GM18498 (cell line): Measurements from ENCODE around the gene PHACTR2.
"Not testable (repeated sequence)": the region's sequence is repeated elsewhere in the genome, so short reads cannot be mapped to it uniquely, and the experiment has no call there.

Source experiments
- ATAC-seq: cut with Tn5 transposase; IDR thresholded peaks from one replicate; pipeline ENCODE4 v1.9.1; 2021; ENCODE audit warnings: mild to moderate bottlenecking, moderate library complexity; ENCODE audit not compliant: unreplicated experiment

The PHACTR2 gene

DNA sequence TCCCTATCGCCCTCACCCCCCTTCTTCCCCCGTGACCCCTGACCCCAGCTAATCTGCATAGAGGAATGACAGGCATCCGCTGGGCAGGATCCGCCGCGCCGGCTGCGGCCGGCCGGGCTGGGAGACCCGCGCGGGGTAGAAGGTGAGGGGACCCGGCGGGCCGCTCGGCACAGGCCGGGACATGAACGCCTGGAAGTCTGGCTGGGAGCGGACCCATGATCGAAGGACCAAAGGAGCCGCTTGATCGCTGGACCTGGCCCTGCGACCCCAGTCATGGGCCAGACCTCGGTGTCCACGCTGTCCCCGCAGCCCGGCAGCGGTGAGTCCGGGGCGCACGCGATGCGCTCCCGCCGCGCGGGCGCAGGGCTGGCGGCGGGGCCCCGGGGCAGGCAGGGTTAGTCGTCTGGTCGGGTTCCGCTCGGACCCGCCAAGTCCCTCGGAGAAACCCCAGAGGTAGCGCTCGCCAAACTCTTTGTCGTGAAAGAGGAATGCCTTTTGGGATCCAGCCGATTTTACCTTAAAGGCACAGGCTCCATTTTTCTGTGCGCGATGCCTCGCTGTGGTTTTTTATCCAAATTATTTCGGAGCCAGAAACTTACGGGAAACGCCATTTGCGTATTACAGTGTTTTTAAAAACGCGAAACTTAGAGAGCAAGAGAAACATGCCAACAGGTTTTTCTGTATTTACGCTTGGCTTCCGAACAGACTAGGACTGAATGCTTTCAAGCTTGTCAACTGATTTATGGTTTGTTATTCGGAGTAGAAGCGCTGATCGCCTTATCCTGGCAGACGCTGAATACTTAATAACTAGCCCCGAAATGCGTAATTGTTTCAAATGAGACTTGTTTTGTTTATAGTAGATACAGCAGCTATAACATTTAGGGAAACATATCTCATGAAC lies at the start of gene PHACTR2:
Gene PHACTR2 (plus strand): TSS at position 75 of the 901 bp plus-strand sequence. CDS start 199 bp downstream, at position 274.
- peak; percentile 57 for ATAC-seq

DNA sequence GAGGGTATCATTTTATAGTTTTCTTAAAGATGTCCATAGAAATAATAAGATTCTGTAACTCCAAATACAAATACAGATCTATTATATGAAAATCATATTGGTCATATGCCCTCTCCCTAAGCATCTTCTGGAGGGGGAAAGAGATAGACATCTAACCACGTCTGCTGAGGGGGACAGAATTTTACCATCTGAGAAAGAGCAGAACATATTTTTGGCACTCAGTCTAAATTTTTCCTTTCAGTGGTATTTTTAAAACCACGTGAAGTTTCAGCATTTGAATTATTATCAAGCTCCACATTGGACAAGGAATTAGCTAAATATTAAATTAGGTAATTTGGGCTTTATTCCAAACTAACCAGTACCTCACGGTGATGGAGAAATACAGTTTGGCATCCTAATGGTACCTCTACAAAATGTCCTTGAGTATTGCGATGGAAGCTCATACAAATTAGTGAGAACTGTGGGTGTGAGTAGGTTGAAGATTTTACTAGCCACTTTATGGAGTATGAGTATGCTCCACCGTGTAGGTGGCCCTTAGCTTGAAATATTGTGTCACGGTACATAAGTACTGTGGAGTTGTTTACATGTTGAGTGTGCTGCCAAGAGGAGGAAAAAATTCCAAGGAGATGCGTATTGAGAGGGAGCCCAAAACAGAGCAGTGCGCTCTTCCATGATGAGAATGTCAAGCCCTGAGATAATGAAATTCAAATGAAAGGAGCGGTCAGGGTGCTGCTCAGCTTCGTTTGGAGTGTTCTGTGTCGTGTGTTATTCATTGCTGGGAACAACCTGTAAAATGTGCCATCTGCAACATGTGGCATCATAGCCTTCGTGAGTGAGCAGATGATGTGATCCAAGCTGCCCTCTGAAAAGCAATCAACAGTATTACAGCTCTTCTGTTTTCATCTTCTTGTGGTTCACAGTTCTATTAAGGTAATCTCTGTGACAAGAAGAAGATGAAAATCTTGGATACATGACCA lies 48.4 kb upstream of the PHACTR2 start:
- no peak for ATAC-seq

DNA sequence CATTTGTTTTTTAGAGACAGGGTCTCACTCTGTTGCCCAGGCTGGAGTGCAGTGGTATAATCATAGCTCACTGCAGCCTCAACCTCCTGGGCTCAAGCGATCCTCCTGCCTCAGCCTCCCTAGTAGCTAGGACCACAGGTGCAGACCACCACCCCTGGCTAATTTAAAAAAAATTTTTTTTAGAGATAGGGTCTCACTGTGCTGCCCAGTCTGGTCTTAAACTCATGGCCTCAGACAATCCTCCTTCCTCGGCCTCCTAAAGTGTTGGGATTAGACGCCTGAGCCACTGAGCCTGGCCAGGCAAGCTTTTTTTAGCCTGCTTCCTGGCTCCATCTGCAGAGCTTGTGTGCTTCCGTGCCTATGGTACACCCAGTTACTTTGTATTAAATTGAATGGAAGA lies 46.6 kb upstream of the PHACTR2 start:
- ATAC-seq, result not testable (repeated sequence)

DNA sequence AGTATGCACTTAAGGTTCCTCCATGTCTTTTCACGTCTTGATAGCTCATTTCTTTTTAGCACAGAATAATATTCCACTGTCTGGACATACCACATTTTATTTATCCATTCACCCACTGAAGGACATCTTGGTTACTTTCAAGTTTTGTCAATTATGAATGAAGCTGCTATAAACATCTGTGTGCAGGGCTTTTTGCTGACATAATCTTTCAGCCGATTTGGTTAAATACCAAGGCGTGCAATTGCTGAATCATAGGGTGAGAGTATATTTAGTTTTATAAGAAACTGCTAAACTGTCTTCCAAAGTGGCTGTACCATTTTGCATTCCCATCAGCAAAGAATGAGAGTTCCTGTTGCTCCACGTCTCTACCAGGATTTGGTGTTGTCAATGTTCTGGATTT lies 44.9 kb upstream of the PHACTR2 start:
- no peak for ATAC-seq

DNA sequence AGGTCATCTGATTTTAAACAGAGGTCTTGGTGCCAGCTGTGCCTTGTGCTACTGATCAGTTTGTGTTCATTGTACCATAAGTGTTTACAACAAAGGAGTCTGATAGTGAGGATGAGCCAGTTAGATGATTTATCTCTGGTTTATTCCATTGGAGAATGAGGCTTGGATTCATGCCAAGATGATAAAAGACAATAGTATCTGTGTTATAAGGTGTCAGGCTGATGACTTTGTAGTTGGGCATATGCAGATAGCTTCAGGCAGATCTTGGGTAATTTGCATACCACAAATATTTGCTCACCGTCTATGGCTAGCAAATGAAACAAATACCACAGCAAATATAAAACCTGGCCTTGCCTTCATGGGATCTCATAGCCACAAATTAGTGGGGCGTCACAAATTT lies 43.3 kb upstream of the PHACTR2 start:
- peak; percentile 65 for ATAC-seq

DNA sequence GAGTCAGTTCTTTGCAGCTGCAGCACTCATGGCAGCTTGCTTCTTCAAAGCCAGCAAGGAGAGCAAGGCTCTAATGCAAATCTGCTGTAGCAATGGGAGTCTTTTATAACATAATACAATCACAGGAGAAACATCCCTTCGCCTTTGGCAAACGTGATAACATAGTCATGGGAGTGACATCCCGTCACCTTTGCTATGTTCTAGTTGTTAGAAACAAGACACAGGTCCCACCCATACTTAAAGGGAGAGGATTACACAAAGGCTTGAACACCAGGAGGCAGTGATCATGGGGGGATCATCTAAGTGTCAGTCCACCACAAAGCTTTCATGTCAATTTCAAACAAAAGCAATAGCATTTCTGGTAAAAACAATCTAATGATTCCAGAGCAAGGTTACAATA lies 40.1 kb upstream of the PHACTR2 start:
- ATAC-seq, result no peak

- ATAC-seq, result no peak
Observed at GRCh38 chr6:143642403-143642802, 35.4 kb upstream of the PHACTR2 start.

DNA sequence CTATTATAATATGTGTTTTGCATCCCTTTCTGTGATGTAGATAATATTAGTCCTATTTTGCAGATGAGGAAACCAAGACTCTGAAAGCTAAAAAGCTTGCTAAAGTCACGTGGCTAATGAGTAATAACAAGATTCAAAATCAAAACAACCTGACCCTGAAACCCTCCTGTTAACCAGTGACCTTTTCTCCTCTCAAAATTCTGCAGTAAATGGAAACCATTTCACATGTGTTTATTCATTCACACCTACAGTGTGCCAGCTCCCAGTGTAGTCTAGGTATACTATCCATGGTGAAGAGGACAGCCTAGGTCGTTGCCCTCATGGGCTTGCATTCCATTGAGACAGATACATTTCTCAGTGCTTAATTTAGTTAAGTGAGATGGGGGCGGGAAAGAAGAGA lies 30.6 kb upstream of the PHACTR2 start:
- no peak for ATAC-seq

- no peak for ATAC-seq
Observed at GRCh38 chr6:143647732-143648131, 30.0 kb upstream of the PHACTR2 start.

DNA sequence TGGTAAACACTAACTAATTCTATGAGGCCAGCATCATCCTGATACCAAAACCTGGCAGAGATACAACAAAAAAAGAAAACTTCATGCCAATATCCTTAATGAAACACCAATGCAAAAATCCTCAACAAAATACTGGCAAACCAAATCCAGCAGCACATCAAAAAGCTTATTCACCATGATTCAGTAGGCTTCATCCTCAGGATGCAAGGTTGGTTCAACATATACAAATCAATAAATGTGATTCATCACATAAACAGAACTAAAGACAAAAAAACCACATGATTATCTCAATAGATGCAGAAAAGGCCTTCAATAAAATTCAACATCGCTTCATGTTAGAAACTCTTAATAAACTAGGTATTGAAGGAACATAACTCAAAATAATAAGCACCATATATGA lies 28.4 kb upstream of the PHACTR2 start:
- ATAC-seq, result not testable (repeated sequence)

DNA sequence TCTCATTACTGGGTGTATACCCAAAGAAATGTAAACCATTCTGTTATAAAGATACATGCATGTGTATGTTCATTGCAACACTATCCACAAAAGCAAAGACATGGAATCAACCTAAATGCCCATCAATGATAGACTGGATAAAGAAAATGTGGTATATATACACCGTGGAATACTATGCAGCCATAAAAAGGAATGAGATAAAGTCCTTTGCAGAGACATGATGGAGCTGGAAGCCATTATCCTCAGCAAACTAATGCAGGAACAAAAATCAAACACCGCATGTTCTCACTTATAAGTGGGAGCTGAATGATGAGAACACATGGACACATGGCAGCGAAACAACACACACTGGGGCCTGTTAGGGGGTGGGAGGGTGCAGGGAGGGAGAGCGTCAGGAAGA lies 26.4 kb upstream of the PHACTR2 start:
- ATAC-seq, result not testable (repeated sequence)

DNA sequence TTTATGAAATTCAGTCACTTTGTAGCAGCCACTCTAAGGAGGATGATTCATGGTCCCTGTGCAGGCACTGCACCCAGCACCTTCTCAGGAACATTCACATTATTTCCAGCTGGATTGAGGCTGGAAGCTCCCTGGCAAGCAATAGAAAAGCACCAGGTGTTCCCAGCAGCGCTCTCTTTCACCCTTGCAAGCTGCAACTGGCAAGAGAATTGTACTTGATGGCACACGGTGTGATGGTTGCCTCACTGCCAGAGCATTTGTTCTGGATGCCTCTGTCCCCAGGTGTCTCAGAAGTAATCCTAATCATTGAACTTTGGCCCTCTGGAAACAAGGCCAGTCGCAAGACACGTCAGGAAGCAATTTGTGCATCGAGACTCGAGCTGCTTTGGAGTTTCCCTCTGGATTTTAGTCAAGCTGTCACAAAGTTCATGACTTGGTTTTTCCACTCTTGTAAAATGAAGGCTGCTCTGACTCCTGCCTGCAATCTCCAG lies 24.9 kb upstream of the PHACTR2 start:
- no peak for ATAC-seq

DNA sequence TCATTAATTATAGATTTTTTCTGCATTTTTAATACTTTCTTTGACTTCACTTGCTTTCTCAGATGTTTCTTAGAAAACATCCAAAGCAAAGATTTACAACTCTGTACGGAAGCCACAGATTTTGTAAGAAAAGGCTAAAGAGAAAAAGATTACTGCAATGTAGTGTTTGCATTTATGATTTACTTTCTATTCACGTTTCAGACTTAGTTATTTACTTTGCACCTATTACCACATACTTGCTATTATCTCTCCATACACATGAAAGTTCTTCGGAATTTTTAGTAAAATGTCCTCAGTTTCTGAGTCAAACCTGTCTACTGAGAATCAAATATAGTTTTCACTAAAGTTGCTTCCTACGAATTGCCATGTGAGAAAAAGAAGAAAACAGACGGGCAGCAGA lies 22.2 kb upstream of the PHACTR2 start:
- ATAC-seq, result no peak

GRCh38 chr6:143656026-143656425 lies 21.7 kb upstream of the PHACTR2 start:
- ATAC-seq, result no peak

DNA sequence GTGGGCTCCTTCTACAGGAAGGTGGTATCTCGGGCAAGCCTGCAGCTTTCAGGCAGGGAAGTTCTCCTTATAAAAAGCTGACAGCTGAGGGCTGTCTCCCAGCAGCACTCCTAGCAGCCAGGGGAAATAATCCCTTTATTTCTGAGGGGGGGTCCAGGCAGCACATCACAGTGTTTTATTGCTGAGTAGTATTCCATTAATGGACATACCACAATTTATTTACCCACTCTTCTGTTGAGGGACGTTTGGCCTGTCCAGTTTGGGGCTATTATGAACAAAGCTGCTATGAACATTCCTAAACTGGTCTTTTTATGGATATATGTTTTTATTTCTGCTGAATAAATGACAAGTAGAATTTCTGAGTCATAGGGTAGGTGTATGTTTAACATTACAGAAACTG lies 20.0 kb upstream of the PHACTR2 start:
- no peak for ATAC-seq

DNA sequence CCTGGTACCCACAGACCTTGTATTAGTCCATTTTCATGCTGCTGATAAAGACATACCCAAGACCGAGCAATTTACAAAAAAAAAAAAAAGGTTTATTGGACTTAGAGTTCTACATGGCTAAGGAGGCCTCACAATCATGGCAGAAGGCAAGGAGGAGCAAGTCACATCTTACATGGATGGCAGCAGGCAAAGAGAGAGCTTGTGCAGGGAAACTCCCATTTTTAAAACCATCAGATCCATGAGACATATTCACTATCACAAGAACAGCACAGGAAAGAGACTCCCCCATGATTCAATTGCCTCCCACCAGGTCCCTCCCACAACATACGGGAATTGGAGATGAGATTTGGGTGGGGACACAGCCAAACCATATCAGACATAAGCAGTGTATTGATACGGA lies 17.6 kb upstream of the PHACTR2 start:
- not testable (repeated sequence) for ATAC-seq

DNA sequence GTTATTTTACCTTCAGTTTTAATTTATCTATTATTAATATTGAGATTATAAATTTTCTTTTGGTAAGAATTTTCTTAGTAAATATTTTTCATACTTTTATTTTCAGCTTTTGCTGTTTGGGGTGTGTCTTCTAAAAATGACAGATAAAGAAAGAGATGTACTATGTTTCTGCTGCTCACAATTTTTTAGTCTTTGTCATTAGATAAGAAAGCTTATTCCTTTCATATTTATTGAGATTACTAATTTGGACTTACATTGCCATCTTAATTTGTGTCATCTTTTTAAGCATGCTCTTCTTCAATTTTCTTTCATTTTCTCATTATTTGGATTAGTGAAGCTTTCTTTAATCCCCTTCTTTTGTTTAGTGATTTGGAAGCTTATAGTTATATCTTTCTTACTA lies 13.6 kb upstream of the PHACTR2 start:
- ATAC-seq, result no peak

DNA sequence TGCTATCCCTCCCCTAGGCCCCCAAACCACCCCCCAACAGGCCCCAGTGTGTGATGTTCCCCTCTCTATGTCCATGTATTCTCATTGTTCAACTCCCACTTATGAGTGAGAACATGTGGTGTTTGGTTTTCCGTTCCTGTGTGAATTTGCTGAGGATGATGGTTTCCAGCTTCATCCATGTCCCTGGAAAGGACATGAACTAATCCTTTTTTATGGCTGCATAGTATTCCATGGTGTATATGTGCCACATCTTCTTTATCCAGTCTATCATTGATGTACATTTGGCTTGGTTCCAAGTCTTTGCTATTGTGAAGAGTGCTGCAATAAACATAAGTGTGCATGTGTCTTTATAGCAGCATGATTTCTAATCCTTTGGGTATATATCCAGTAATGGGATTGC lies 11.8 kb upstream of the PHACTR2 start:
- ATAC-seq, result not testable (repeated sequence)

GRCh38 chr6:143669483-143669882 lies 8.3 kb upstream of the PHACTR2 start:
- not testable (repeated sequence) for ATAC-seq

- ATAC-seq, result no peak
Observed at GRCh38 chr6:143673669-143674068, 4.1 kb upstream of the PHACTR2 start.
